ENCODE results near the gene FUNDC2.
"Not testable (repeated sequence)": the region's sequence is repeated elsewhere in the genome, so short reads cannot be mapped to it uniquely, and the experiment has no call there.

Gene FUNDC2

GRCh38 chrX:155005190-155005589 is 21.5 kb upstream of the FUNDC2 start:
- H3K4me3 ChIP-seq (ENCODE audit: control insufficient read depth, low read depth, low read length): no peak overlapping the region
- DNase-seq (ENCODE audit: low read depth): no peak
- TF ChIP-seq CTCF (conservative IDR thresholded peaks at IDR 0.05; ENCODE audit: control insufficient read depth, insufficient read depth, low read depth, low read length): no peak

GRCh38 chrX:155006379-155006778 is 20.3 kb upstream of the FUNDC2 start:
- DNase-seq (ENCODE audit: low read depth); H3K4me3 ChIP-seq (ENCODE audit: control insufficient read depth, low read depth, low read length): not testable (repeated sequence)

GRCh38 chrX:155006913-155007671 is 19.6 kb upstream of the FUNDC2 start:
- DNase-seq (ENCODE audit: low read depth); H3K4me3 ChIP-seq (ENCODE audit: control insufficient read depth, low read depth, low read length): not testable (repeated sequence)

- not testable (repeated sequence) for H3K4me3 ChIP-seq (ENCODE audit: control insufficient read depth, low read depth, low read length); DNase-seq (ENCODE audit: low read depth)
Observed at GRCh38 chrX:155008578-155008977, 18.1 kb upstream of the FUNDC2 start.

GRCh38 chrX:155009994-155010472 is 16.6 kb upstream of the FUNDC2 start:
- DNase-seq (ENCODE audit: low read depth): peak; percentile 25
- TF ChIP-seq CTCF (conservative IDR thresholded peaks at IDR 0.05; ENCODE audit: control insufficient read depth, insufficient read depth, low read depth, low read length): no peak

GRCh38 chrX:155020591-155020990 is 6.1 kb upstream of the FUNDC2 start:
- no peak for TF ChIP-seq CTCF (conservative IDR thresholded peaks at IDR 0.05; ENCODE audit: control insufficient read depth, insufficient read depth, low read depth, low read length)
- no peak for DNase-seq (ENCODE audit: low read depth)
- H3K4me3 ChIP-seq (ENCODE audit: control insufficient read depth, low read depth, low read length): no peak overlapping the region

More at GRCh38 chrX:155009994-155010472, 16.6 kb upstream of the FUNDC2 start:
- H3K4me3 ChIP-seq (ENCODE audit: control insufficient read depth, low read depth, low read length): no peak overlapping the region

GRCh38 chrX:155022585-155022984 is 4.1 kb upstream of the FUNDC2 start, which contains the start of gene F8:
Gene F8, minus strand, starts transcription at chrX:155022723. Its CDS starts 171 bp downstream, at chrX:155022552.
- no peak for DNase-seq (ENCODE audit: low read depth)
- no peak within 1 kb of the TSS for H3K4me3 ChIP-seq (ENCODE audit: control insufficient read depth, low read depth, low read length)
- TF ChIP-seq CTCF (conservative IDR thresholded peaks at IDR 0.05; ENCODE audit: control insufficient read depth, insufficient read depth, low read depth, low read length): no peak

- TF ChIP-seq CTCF (conservative IDR thresholded peaks at IDR 0.05; ENCODE audit: control insufficient read depth, insufficient read depth, low read depth, low read length): no peak
- DNase-seq (ENCODE audit: low read depth): no peak
- H3K4me3 ChIP-seq (ENCODE audit: control insufficient read depth, low read depth, low read length): no peak overlapping the region
Observed at GRCh38 chrX:155023907-155024833, 2.5 kb upstream of the FUNDC2 start.

All from fibroblast of mammary gland (primary cell).